Choroid plexus epithelial cell (primary cell): ENCODE measurements around the gene BCL2L11.

Experiments
- DNase-seq: peaks from one replicate; pipeline ENCODE4 v3.0.0-alpha.2; 2010; ENCODE audit warnings: low read depth
- H3K4me3 ChIP-seq: 2 replicates; pipeline ENCODE4 v1.5.1; 2011; ENCODE audit warnings: low read depth, mild to moderate bottlenecking, control low read depth, low read length, moderate library complexity
- CTCF ChIP-seq: conservative IDR thresholded peaks from 2 replicates; pipeline ENCODE4 v1.5.1; 2011; ENCODE audit warnings: low read depth, mild to moderate bottlenecking, control low read depth, inconsistent platforms, low read length, moderate library complexity

The BCL2L11 gene

GRCh38 chr2:111135910-111136297 lies 15.2 kb downstream of the BCL2L11 start:
- TF ChIP-seq CTCF: peak; percentile 66
- peak; percentile 90 for DNase-seq
- no peak overlapping the region for H3K4me3 ChIP-seq

GRCh38 chr2:111138839-111139238 lies 18.1 kb downstream of the BCL2L11 start:
- no peak overlapping the region for H3K4me3 ChIP-seq
- no peak for DNase-seq
- TF ChIP-seq CTCF: no peak

- no peak for TF ChIP-seq CTCF
- DNase-seq: peak; percentile 28
- no peak overlapping the region for H3K4me3 ChIP-seq
Measured at GRCh38 chr2:111139637-111140317, 19.1 kb downstream of the BCL2L11 start.

- TF ChIP-seq CTCF: no peak
- no peak overlapping the region for H3K4me3 ChIP-seq
- DNase-seq: no peak
Measured at GRCh38 chr2:111140815-111141214, 20.1 kb downstream of the BCL2L11 start.

- H3K4me3 ChIP-seq: no peak overlapping the region
- no peak for TF ChIP-seq CTCF
- DNase-seq: no peak
Measured at GRCh38 chr2:111142101-111142500, 21.4 kb downstream of the BCL2L11 start.

- no peak for TF ChIP-seq CTCF
- DNase-seq: no peak
- H3K4me3 ChIP-seq: no peak overlapping the region
Measured at GRCh38 chr2:111143107-111143842, 22.6 kb downstream of the BCL2L11 start.

- no peak for TF ChIP-seq CTCF
- no peak for DNase-seq
Measured at GRCh38 chr2:111143843-111144198, 23.1 kb downstream of the BCL2L11 start.

More at GRCh38 chr2:111143843-111144198, 23.1 kb downstream of the BCL2L11 start:
- no peak overlapping the region for H3K4me3 ChIP-seq
